K562 (cell line): ENCODE measurements around the gene UFSP1. TPM values are rescaled to one million over a fixed set of nuclear protein-coding genes. Genes with fewer than 3 reads are reported as not detected.
A peak's percentile ranks its signal among the peaks of the same experiment; 100 is the strongest.

Experiments
- ATAC-seq: fragments of 200-7000 bp; cut with Tn5 transposase; 3 replicates; pipeline ENCODE4 v1.9.1; 2020; ENCODE audit warnings: moderate library complexity
- BruUV-seq: library from RNA; stranded (reverse); fragments of 400-500 nt; replicated peaks from 2 replicates; lab custom pipeline; 2021; lab: Mats Ljungman, UMichigan
- CTCF ChIA-PET: fragments of 300-600 bp; formaldehyde crosslinking; extraction: SDS; loops from one replicate; lab custom pipeline; 2021; ENCODE audit warnings: low intra/inter-chr PET ratio; lab: Yijun Ruan, JAX
- POLR2A ChIA-PET: fragments of 300-600, 350-650 bp; sonication (Branson Sonifier 250); formaldehyde crosslinking; extraction: SDS; loops from one replicate; lab custom pipeline; 2021; ENCODE audit warnings: antibody characterized with exemption, inconsistent platforms; lab: Yijun Ruan, JAX
- DNase-seq, 4 experiments: peaks; one replicate each; pipeline versions ENCODE4 v3.0.0 to v3.0.0-alpha.2; 2011 to 2018; ENCODE audit warnings: low spot score in 3 of 4, mixed read lengths in 3 of 4; ENCODE audit errors: extremely low read depth in 1 of 4
- FAIRE-seq: peaks from 2 replicates; lab custom pipeline; 2011; peaks lifted over from hg19 to GRCh38; lab: Jason Lieb, UNC
- H2AFZ ChIP-seq: 2 replicates; pipeline ENCODE4 v1.6.0; 2011; ENCODE audit warnings: low read depth, low read length, control low read depth, inconsistent platforms
- H3K27ac ChIP-seq: fragments of 200-600 bp; 3 replicates; pipeline ENCODE4 v1.8.0; 2011; ENCODE audit warnings: low read depth, mild to moderate bottlenecking, control low read depth, inconsistent platforms, low read length, moderate library complexity, mixed read lengths; ENCODE audit errors: extremely low read depth
- H3K27me3 ChIP-seq, 2 experiments: fragments of 300-600 bp in 1 of 2; 2 replicates in 1 of 2; 3 replicates in 1 of 2; pipeline versions ENCODE4 v1.6.0 to v1.8.0; 2011; ENCODE audit warnings: inconsistent platforms in 2 of 2, low read length in 2 of 2, mild to moderate bottlenecking in 1 of 2, mixed read lengths in 1 of 2, moderate library complexity in 1 of 2; ENCODE audit not compliant: control insufficient read depth in 2 of 2, insufficient read depth in 2 of 2
- H3K36me3 ChIP-seq: fragments of 300-600 bp; 3 replicates; pipeline ENCODE4 v1.8.0; 2011; ENCODE audit warnings: mild to moderate bottlenecking, low read length, inconsistent platforms; ENCODE audit not compliant: control insufficient read depth, insufficient read depth
- H3K4me1 ChIP-seq, 2 experiments: fragments of 200-600 bp in 1 of 2; replicated peaks in 1 of 2; 2 replicates in 1 of 2; 3 replicates in 1 of 2; pipeline versions ENCODE4 v1.5.1 to v1.8.0; 2011; ENCODE audit warnings: inconsistent platforms in 2 of 2, low read length in 2 of 2, mild to moderate bottlenecking in 1 of 2, mixed read lengths in 1 of 2, moderate library complexity in 1 of 2; ENCODE audit not compliant: control insufficient read depth in 2 of 2, insufficient read depth in 2 of 2
- H3K4me2 ChIP-seq: 2 replicates; pipeline ENCODE4 v1.6.1; 2011; ENCODE audit warnings: low read length, control low read depth, inconsistent platforms, mixed read lengths; ENCODE audit not compliant: insufficient read depth
- H3K4me3 ChIP-seq: fragments of 200-600 bp; sonication (generic), shearing (Covaris generic); 2 replicates; pipeline ENCODE4 v1.5.1; 2016; ENCODE audit warnings: control low read depth, inconsistent platforms
- H3K79me2 ChIP-seq: fragments of 200-600 bp; 3 replicates; pipeline ENCODE4 v1.8.0; 2011; ENCODE audit warnings: low read length, inconsistent platforms; ENCODE audit not compliant: control insufficient read depth, insufficient read depth
- H3K9ac ChIP-seq, 2 experiments: 2 replicates each; pipeline versions ENCODE4 v1.6.0 to v1.6.1; 2011; ENCODE audit warnings: low read depth in 2 of 2, low read length in 2 of 2, control low read depth in 1 of 2, inconsistent platforms in 1 of 2, mild to moderate bottlenecking in 1 of 2, mixed read lengths in 1 of 2; ENCODE audit not compliant: insufficient read depth in 1 of 2
- H3K9me1 ChIP-seq: one replicate; pipeline ENCODE4 v1.6.0; 2011; ENCODE audit warnings: inconsistent platforms, mild to moderate bottlenecking, low read length, moderate library complexity; ENCODE audit not compliant: control insufficient read depth, insufficient read depth
- H3K9me3 ChIP-seq: replicated peaks from 2 replicates; pipeline ENCODE4 v1.5.1; 2011; ENCODE audit warnings: low read depth, low read length, inconsistent platforms; ENCODE audit not compliant: control insufficient read depth, insufficient read depth
- H4K20me1 ChIP-seq: replicated peaks from 2 replicates; pipeline ENCODE4 v1.6.1; 2011; ENCODE audit warnings: low read length, inconsistent platforms, mixed read lengths; ENCODE audit not compliant: control insufficient read depth, insufficient read depth
- ARNT ChIP-seq, 2 experiments: fragments of 450-650 bp; IDR thresholded peaks; 2 replicates each; pipeline ENCODE4 v1.6.1; 2016; ENCODE audit warnings: mild to moderate bottlenecking in 1 of 2
- HMG20A ChIP-seq: fragments of 450-650 bp; formaldehyde crosslinking; conservative IDR thresholded peaks from 2 replicates; pipeline ENCODE4 v1.4.0; 2020; ENCODE audit warnings: mild to moderate bottlenecking, mixed read lengths
- KLF16 ChIP-seq: IDR thresholded peaks from 2 replicates; pipeline ENCODE4 v1.6.1; 2016; ENCODE audit warnings: antibody characterized with exemption
- MXI1 ChIP-seq: IDR thresholded peaks from 2 replicates; pipeline ENCODE4 v1.6.1; 2011; ENCODE audit warnings: low read depth, mild to moderate bottlenecking, improper control_type of control experiment, low read length
- POLR2G ChIP-seq: fragments of 200-400 bp; formaldehyde crosslinking; IDR thresholded peaks from 2 replicates; pipeline ENCODE4 v1.6.1; 2017; ENCODE audit warnings: low read depth, mild to moderate bottlenecking, antibody characterized with exemption, low read length, moderate library complexity
- PRPF4 ChIP-seq: fragments of 200-400 bp; formaldehyde crosslinking; IDR thresholded peaks from one replicate; pipeline ENCODE4 v1.6.1; 2017; ENCODE audit warnings: low read length, low read depth, mild to moderate bottlenecking; ENCODE audit not compliant: insufficient read depth, poor library complexity, severe bottlenecking
- RB1 ChIP-seq: fragments of 450-650 bp; IDR thresholded peaks from 2 replicates; pipeline ENCODE4 v1.6.1; 2017; ENCODE audit warnings: low read depth, mild to moderate bottlenecking
- SIN3A ChIP-seq, 2 experiments: fragments of 150-350 bp in 1 of 2; IDR thresholded peaks; 2 replicates each; pipeline ENCODE4 v1.6.1; 2011 to 2016; ENCODE audit warnings: borderline replicate concordance in 2 of 2, low read depth in 2 of 2, low read length in 2 of 2, mild to moderate bottlenecking in 2 of 2, moderate library complexity in 2 of 2; ENCODE audit not compliant: control insufficient read depth in 1 of 2
- WGBS: fragments of 100-300 bp; shearing (Covaris generic); methylation state at CpG from one replicate; pipeline ENCODE4 v1.1.6; 2016; ENCODE audit warnings: low coverage, mixed read lengths; ENCODE audit not compliant: insufficient coverage; ENCODE audit errors: missing lambda C conversion rate; 5-methylcytosine and 5-hydroxymethylcytosine counted together
- in situ Hi-C: fragments of 300-500 bp; cut with MboI; formaldehyde crosslinking; loops from 4 replicates; pipeline ENCODE4 v1.15.0; 2018; ENCODE audit warnings: inconsistent platforms, mixed read lengths
- intact Hi-C: fragments of 100-400 bp; cut with micrococcal nuclease; formaldehyde crosslinking; loops from 2 replicates; pipeline ENCODE4 v1.14.2; 2022
- polyA plus RNA-seq, 8 experiments: library from polyadenylated mRNA; depleted of rRNA in 4 of 8; stranded (reverse) in 5 of 8; unstranded in 3 of 8; fragments of >200 nt; fragmentation: Nextera tagmentation in 2 of 8; fragmentation: Illumina TruSeq in 1 of 8; extraction: Ambion mirVana in 2 of 8; extraction: Trizol in 1 of 8; gene quantifications; 2 replicates each; pipeline versions ENCODE4 v1.2.1 to v1.2.3, GENCODE V29; 2011 to 2014; ENCODE audit warnings: inconsistent platforms in 1 of 8, missing spikeins in 1 of 8
- total RNA-seq, 7 experiments: library from RNA; depleted of rRNA in 6 of 7; stranded (reverse); fragments of >200 nt in 6 of 7; fragmentation: Illumina TruSeq in 2 of 7; extraction: Trizol in 2 of 7; gene quantifications; 2 replicates each; pipeline versions ENCODE4 v1.2.1 to v1.2.3, GENCODE V29; 2011 to 2021; ENCODE audit warnings: low replicate concordance in 1 of 7
- TF ChIP-seq, protein P1 (sequence below): fragments of 250-450 bp; sonication (Bioruptor Pico); IDR thresholded peaks from 2 replicates; pipeline ENCODE4 v1.5.0; 2022; ENCODE audit warnings: mild to moderate bottlenecking
- TF ChIP-seq, protein P2 (sequence below): sonication (generic); formaldehyde crosslinking; IDR thresholded peaks from 2 replicates; pipeline ENCODE4 v1.8.1; 2022; ENCODE audit warnings: missing genetic modification reagents

Gene UFSP1
- total and polyA plus RNA-seq, 9 of the 15 experiments (the other 6 are each of a cell fraction or from before 2014, with no cell fraction given), result 0.50 to 18.8 (median 2.1) TPM

- TF ChIP-seq PRPF4 (no peak), HMG20A (CRISPR knock-in tag) (no peak), KLF16 (no peak), ARNT (IDR thresholded peaks at IDR 0.05) (0 out of 4 replicates have a peak, but pooled peaks of 1 of the 2 experiments have one; percentile 33), MXI1 (no peak)
- TF ChIP-seq, protein P1, sequence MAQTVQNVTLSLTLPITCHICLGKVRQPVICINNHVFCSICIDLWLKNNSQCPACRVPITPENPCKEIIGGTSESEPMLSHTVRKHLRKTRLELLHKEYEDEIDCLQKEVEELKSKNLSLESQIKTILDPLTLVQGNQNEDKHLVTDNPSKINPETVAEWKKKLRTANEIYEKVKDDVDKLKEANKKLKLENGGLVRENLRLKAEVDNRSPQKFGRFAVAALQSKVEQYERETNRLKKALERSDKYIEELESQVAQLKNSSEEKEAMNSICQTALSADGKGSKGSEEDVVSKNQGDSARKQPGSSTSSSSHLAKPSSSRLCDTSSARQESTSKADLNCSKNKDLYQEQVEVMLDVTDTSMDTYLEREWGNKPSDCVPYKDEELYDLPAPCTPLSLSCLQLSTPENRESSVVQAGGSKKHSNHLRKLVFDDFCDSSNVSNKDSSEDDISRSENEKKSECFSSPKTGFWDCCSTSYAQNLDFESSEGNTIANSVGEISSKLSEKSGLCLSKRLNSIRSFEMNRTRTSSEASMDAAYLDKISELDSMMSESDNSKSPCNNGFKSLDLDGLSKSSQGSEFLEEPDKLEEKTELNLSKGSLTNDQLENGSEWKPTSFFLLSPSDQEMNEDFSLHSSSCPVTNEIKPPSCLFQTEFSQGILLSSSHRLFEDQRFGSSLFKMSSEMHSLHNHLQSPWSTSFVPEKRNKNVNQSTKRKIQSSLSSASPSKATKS, result no peak
- TF ChIP-seq, all 486 proteins: peak for 107
Observed at GRCh38 chr7:100895956-100896731, 6.6 kb upstream of the UFSP1 start (continued).

DNA sequence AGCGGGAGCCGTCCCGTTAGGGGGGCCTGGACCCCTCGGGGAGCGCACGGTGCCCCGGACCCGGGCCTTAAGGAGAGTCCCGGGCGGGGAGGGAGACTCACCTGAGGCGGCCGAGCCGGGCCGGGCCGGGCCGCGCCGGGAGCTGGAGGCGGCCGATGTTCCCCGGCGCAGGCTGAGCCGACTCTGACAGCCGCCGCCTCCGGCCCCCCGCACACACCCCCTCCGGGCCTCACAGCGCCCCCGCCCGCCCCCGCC lies 6.1 kb upstream of the UFSP1 start, which contains the start of gene ACHE:
Gene ACHE (minus strand): TSS at position 188 of the 255 bp plus-strand sequence. CDS start 1,656 bp downstream, outside the sequence.
- peak in 1 of 4 experiments; percentile 85 for DNase-seq
- in situ Hi-C loops (no loop called here), intact Hi-C loops (loop anchor here (5.0 kb wide), 3 partner anchors 182 to 387 kb away; no protein-coding TSS in a partner anchor)
- no TSS peak for BruUV-seq
- Histone ChIP-seq H3K9ac (peak within 1 kb of the TSS; percentile 52 to 90), H4K20me1 (no peaks in the 10 kb centered on the region), H3K27ac (peak within 1 kb of the TSS; percentile 48), H2AFZ (peak within 1 kb of the TSS; percentile 96), H3K4me3 (peak within 1 kb of the TSS; percentile 52), H3K79me2 (no peaks in the 10 kb centered on the region; the same call in 2 of the 3 replicates), H3K27me3 (no peaks in the 10 kb centered on the region), H3K9me1 (no peaks in the 10 kb centered on the region), H3K4me2 (peak within 1 kb of the TSS; percentile 81), H3K9me3 (no peaks in the 10 kb centered on the region), H3K36me3 (no peaks in the 10 kb centered on the region), H3K4me1 (peaks cover 30 to 78% of the 10 kb centered on the region in 2 experiments)
- 0 out of 4 replicates have a peak, but pooled peaks of 1 of the 2 experiments have one; percentile 43 for TF ChIP-seq SIN3A (IDR thresholded peaks at IDR 0.05; ENCODE audit: borderline replicate concordance in 2 of 2, control insufficient read depth in 1 of 2, low read depth in 2 of 2, low read length in 2 of 2)
- 0 out of 2 replicates have a peak, but pooled peaks have one; percentile 33 for TF ChIP-seq RB1
- TF ChIP-seq, protein P2, sequence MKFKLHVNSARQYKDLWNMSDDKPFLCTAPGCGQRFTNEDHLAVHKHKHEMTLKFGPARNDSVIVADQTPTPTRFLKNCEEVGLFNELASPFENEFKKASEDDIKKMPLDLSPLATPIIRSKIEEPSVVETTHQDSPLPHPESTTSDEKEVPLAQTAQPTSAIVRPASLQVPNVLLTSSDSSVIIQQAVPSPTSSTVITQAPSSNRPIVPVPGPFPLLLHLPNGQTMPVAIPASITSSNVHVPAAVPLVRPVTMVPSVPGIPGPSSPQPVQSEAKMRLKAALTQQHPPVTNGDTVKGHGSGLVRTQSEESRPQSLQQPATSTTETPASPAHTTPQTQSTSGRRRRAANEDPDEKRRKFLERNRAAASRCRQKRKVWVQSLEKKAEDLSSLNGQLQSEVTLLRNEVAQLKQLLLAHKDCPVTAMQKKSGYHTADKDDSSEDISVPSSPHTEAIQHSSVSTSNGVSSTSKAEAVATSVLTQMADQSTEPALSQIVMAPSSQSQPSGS (CRISPR knock-in tag), result no peak
- TF ChIP-seq POLR2G, result peak; percentile 76
- ChIA-PET CTCF (interaction anchor here (0.6 to 2.3 kb wide), 6 partner anchors 164 to 643 kb away, joined by 3 to 28 read pairs (median 5); partner anchors contain the start of gene AP1S1), POLR2A (interaction anchor here (0.6 kb wide), 2 partner anchors 54 to 156 kb away, joined by 3 to 4 read pairs; no protein-coding TSS in a partner anchor)
- ATAC-seq, result peak; percentile 67
- FAIRE-seq, result no peak
- WGBS, result 0% methylated on average over 8 of the region's 32 CpGs
